GM12878 (cell line): ENCODE results near the gene CISD2. TPM values are rescaled to one million over a fixed set of nuclear protein-coding genes. Genes with fewer than 3 reads are reported as not detected.
A peak's percentile ranks its signal among the peaks of the same experiment; 100 is the strongest.

Experiments
- BACH1 ChIP-seq: fragments of 450-650 bp; IDR thresholded peaks from 2 replicates; pipeline ENCODE4 v1.6.1; 2017; ENCODE audit warnings: mild to moderate bottlenecking, borderline replicate concordance
- CBFB ChIP-seq: IDR thresholded peaks from 2 replicates; pipeline ENCODE4 v1.6.1; 2016; ENCODE audit warnings: antibody characterized with exemption, low read depth
- DPF2 ChIP-seq: fragments of 450-650 bp; IDR thresholded peaks from 2 replicates; pipeline ENCODE4 v1.6.1; 2017; ENCODE audit warnings: mild to moderate bottlenecking
- EP300 ChIP-seq, 2 experiments: fragments of 150-350 bp in 1 of 2; IDR thresholded peaks; 2 replicates each; pipeline ENCODE4 v1.6.1; 2011 to 2012; ENCODE audit warnings: low read depth in 2 of 2, low read length in 2 of 2, borderline replicate concordance in 1 of 2, improper control_type of control experiment in 1 of 2, inconsistent platforms in 1 of 2; ENCODE audit not compliant: control insufficient read depth in 1 of 2
- FOS ChIP-seq: IDR thresholded peaks from 3 replicates; pipeline ENCODE4 v1.6.1; 2011; ENCODE audit warnings: borderline replicate concordance; ENCODE audit not compliant: insufficient read length; ENCODE audit errors: extremely low read depth
- FOXK2 ChIP-seq: fragments of 450-650 bp; IDR thresholded peaks from 2 replicates; pipeline ENCODE4 v1.6.1; 2017; ENCODE audit warnings: mild to moderate bottlenecking, moderate library complexity
- GABPA ChIP-seq: IDR thresholded peaks from 2 replicates; pipeline ENCODE4 v1.6.1; 2014; ENCODE audit warnings: antibody characterized with exemption, low read depth, mild to moderate bottlenecking, inconsistent platforms
- MAX ChIP-seq: IDR thresholded peaks from 2 replicates; pipeline ENCODE4 v1.6.1; 2012; ENCODE audit warnings: low read depth, low read length, improper control_type of control experiment
- NFYA ChIP-seq: IDR thresholded peaks from 2 replicates; pipeline ENCODE4 v1.6.1; 2011; ENCODE audit warnings: low read depth, mild to moderate bottlenecking, low read length, improper control_type of control experiment, borderline replicate concordance
- NR2F1 ChIP-seq: fragments of 450-650 bp; conservative IDR thresholded peaks from 2 replicates; pipeline ENCODE4 v1.6.1; 2017; ENCODE audit warnings: mild to moderate bottlenecking
- PAX5 ChIP-seq: IDR thresholded peaks from 2 replicates; pipeline ENCODE4 v1.6.1; 2011; ENCODE audit warnings: low read depth, low read length, borderline replicate concordance
- PRDM15 ChIP-seq: fragments of 450-650 bp; formaldehyde crosslinking; IDR thresholded peaks from 2 replicates; pipeline ENCODE4 v1.4.0; 2020; ENCODE audit warnings: mild to moderate bottlenecking, moderate library complexity
- RBBP5 ChIP-seq: fragments of 200-600 bp; sonication (generic); conservative IDR thresholded peaks from 2 replicates; pipeline ENCODE4 v1.6.1; 2016
- RUNX3 ChIP-seq: IDR thresholded peaks from 2 replicates; pipeline ENCODE4 v1.6.1; 2012; ENCODE audit warnings: low read length, inconsistent platforms
- SKIL ChIP-seq: fragments of 450-650 bp; IDR thresholded peaks from 2 replicates; pipeline ENCODE4 v1.6.1; 2017; ENCODE audit warnings: mild to moderate bottlenecking, low read depth, inconsistent platforms; ENCODE audit not compliant: poor library complexity, severe bottlenecking
- SMARCA5 ChIP-seq: fragments of 450-650 bp; IDR thresholded peaks from 2 replicates; pipeline ENCODE4 v1.6.1; 2017; ENCODE audit warnings: mild to moderate bottlenecking
- SP1 ChIP-seq: IDR thresholded peaks from one replicate; pipeline ENCODE4 v1.6.1; 2011; ENCODE audit warnings: low read depth, low read length
- TCF3 ChIP-seq: IDR thresholded peaks from 2 replicates; pipeline ENCODE4 v1.6.1; 2012; ENCODE audit warnings: low read depth, mild to moderate bottlenecking, low read length, borderline replicate concordance; ENCODE audit not compliant: insufficient read depth
- YY1 ChIP-seq: IDR thresholded peaks from 2 replicates; pipeline ENCODE4 v1.6.1; 2011; ENCODE audit warnings: low read depth, mild to moderate bottlenecking, low read length
- ZNF207 ChIP-seq: fragments of 450-650 bp; IDR thresholded peaks from 2 replicates; pipeline ENCODE4 v1.6.1; 2014; ENCODE audit warnings: antibody characterized with exemption, mild to moderate bottlenecking, borderline replicate concordance
- polyA plus RNA-seq, 11 experiments: library from polyadenylated mRNA; depleted of rRNA in 4 of 11; unstranded in 6 of 11; stranded (reverse) in 5 of 11; fragments of >200 nt; fragmentation: Nextera tagmentation in 4 of 11; fragmentation: Illumina TruSeq in 1 of 11; extraction: Ambion mirVana in 4 of 11; extraction: Trizol in 1 of 11; gene quantifications; 1 replicate in 1 of 11; 2 replicates in 10 of 11; pipeline versions ENCODE4 v1.2.1 to v1.2.3, GENCODE V29; 2011 to 2016; ENCODE audit warnings: inconsistent platforms in 2 of 11, missing spikeins in 2 of 11, low read depth in 1 of 11
- total RNA-seq, 4 experiments: library from RNA; depleted of rRNA in 3 of 4; stranded (reverse); fragments of >200 nt in 3 of 4; fragmentation: Illumina TruSeq in 1 of 4; extraction: Trizol in 1 of 4; gene quantifications; 2 replicates each; pipeline versions ENCODE4 v1.2.1 to v1.2.3, GENCODE V29; 2013 to 2021
- TF ChIP-seq, protein P1 (sequence below): fragments of 450-650 bp; IDR thresholded peaks from 2 replicates; pipeline ENCODE4 v1.6.1; 2017; ENCODE audit warnings: antibody characterized with exemption, mild to moderate bottlenecking, moderate library complexity

CISD2 gene
- total and polyA plus RNA-seq, 10 of the 15 experiments (the other 5 are each of a cell fraction or from before 2014, with no cell fraction given) = 29.5 to 132 (median 38.9) TPM

GRCh38 chr4:102826890-102827673, 41.7 kb upstream of the CISD2 start, which contains the start of gene UBE2D3 (continued):
- TF ChIP-seq PRDM15 (CRISPR knock-in tag) = no peak
- peak; percentile 95 for TF ChIP-seq YY1
- peak; percentile 11 for TF ChIP-seq SKIL
- TF ChIP-seq MAX = peak; percentile 79
- peak; percentile 68 for TF ChIP-seq NR2F1
- TF ChIP-seq SMARCA5 = peak; percentile 94
- TF ChIP-seq TCF3 = peak; percentile 97
- no peak for TF ChIP-seq FOS
- peak; percentile 33 to 41; a peak in 2 of 4 replicates for TF ChIP-seq EP300 (IDR thresholded peaks at IDR 0.05; ENCODE audit: borderline replicate concordance in 1 of 2, control insufficient read depth in 1 of 2, low read depth in 2 of 2, low read length in 2 of 2)
- TF ChIP-seq, protein P1, sequence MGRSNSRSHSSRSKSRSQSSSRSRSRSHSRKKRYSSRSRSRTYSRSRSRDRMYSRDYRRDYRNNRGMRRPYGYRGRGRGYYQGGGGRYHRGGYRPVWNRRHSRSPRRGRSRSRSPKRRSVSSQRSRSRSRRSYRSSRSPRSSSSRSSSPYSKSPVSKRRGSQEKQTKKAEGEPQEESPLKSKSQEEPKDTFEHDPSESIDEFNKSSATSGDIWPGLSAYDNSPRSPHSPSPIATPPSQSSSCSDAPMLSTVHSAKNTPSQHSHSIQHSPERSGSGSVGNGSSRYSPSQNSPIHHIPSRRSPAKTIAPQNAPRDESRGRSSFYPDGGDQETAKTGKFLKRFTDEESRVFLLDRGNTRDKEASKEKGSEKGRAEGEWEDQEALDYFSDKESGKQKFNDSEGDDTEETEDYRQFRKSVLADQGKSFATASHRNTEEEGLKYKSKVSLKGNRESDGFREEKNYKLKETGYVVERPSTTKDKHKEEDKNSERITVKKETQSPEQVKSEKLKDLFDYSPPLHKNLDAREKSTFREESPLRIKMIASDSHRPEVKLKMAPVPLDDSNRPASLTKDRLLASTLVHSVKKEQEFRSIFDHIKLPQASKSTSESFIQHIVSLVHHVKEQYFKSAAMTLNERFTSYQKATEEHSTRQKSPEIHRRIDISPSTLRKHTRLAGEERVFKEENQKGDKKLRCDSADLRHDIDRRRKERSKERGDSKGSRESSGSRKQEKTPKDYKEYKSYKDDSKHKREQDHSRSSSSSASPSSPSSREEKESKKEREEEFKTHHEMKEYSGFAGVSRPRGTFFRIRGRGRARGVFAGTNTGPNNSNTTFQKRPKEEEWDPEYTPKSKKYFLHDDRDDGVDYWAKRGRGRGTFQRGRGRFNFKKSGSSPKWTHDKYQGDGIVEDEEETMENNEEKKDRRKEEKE = no peak
- 0 out of 2 replicates have a peak, but pooled peaks have one; percentile 73 for TF ChIP-seq ZNF207
- peak; percentile 74 for TF ChIP-seq SP1
- TF ChIP-seq CBFB = no peak
- peak; percentile 90 for TF ChIP-seq DPF2
- peak; percentile 96 for TF ChIP-seq BACH1
- no peak; the same call in 1 of the 2 replicates for TF ChIP-seq PAX5
- no peak for TF ChIP-seq RBBP5
- peak; percentile 59 for TF ChIP-seq RUNX3
- TF ChIP-seq GABPA = no peak
- no peak for TF ChIP-seq NFYA
- no peak; the same call in 1 of the 2 replicates for TF ChIP-seq FOXK2
